Measurements from ENCODE around the gene SLC2A13.

The SLC2A13 gene

GRCh38 chr12:40103043-40103442 is 2.8 kb downstream of the SLC2A13 start:
- Histone ChIP-seq H3K27ac (ENCODE audit: extremely low read depth, low read depth, low read length) (no peak overlapping the region), H3K4me3 (ENCODE audit: low read depth, low read length) (no peak overlapping the region), H3K9me3 (ENCODE audit: control insufficient read depth, insufficient read depth, low read depth, low read length) (no peaks in the 10 kb centered on the region), H3K4me1 (ENCODE audit: control insufficient read depth, insufficient read depth, low read length) (peaks cover 13% of the 10 kb centered on the region; the same call in 1 of the 2 replicates), H3K36me3 (ENCODE audit: control insufficient read depth in 2 of 2, insufficient read depth in 1 of 2, low read length in 2 of 2) (peaks cover 0 to 2% of the 10 kb centered on the region in 2 experiments; a peak in 1 of 3 replicates)
- TF ChIP-seq SCRT1 (tag by site-specific recombination; IDR thresholded peaks at IDR 0.05; ENCODE audit: borderline replicate concordance) (no peak), ZBTB17 (tag by site-specific recombination; IDR thresholded peaks at IDR 0.05) (peak; percentile 51; the same call in 1 of the 2 replicates), ZNF664 (tag by site-specific recombination; IDR thresholded peaks at IDR 0.05) (no peak)
- POLR2A ChIA-PET: no interaction called here
- CTCF ChIA-PET: interaction anchor here (1.9 kb wide), 1 partner anchor 92 kb away, joined by 15 read pairs; no protein-coding TSS in a partner anchor

- no peak overlapping the region for H3K27ac ChIP-seq (ENCODE audit: extremely low read depth, low read depth, low read length)
- H3K4me1 ChIP-seq (ENCODE audit: control insufficient read depth, insufficient read depth, low read length): peaks cover 10% of the 10 kb centered on the region; the same call in 1 of the 2 replicates
- no peaks in the 10 kb centered on the region for H3K9me3 ChIP-seq (ENCODE audit: control insufficient read depth, insufficient read depth, low read depth, low read length)
- peaks cover 0 to 2% of the 10 kb centered on the region in 2 experiments; a peak in 1 of 3 replicates for H3K36me3 ChIP-seq (ENCODE audit: control insufficient read depth in 2 of 2, insufficient read depth in 1 of 2, low read length in 2 of 2)
- ChIA-PET POLR2A (no interaction called here), CTCF (no interaction called here)
- H3K4me3 ChIP-seq (ENCODE audit: low read depth, low read length): no peak overlapping the region
- TF ChIP-seq KLF17 (tag by site-specific recombination; IDR thresholded peaks at IDR 0.05) (no peak), ZNF843 (tag by site-specific recombination; IDR thresholded peaks at IDR 0.05) (no peak), WT1 (tag by site-specific recombination; IDR thresholded peaks at IDR 0.05) (no peak), REST (tag by site-specific recombination; IDR thresholded peaks at IDR 0.05) (no peak), ZNF521 (tag by site-specific recombination; IDR thresholded peaks at IDR 0.05) (no peak), ZNF311 (tag by site-specific recombination; IDR thresholded peaks at IDR 0.05; ENCODE audit: borderline replicate concordance) (no peak), ZNF280D (tag by site-specific recombination; IDR thresholded peaks at IDR 0.05) (no peak), ZNF792 (tag by site-specific recombination; IDR thresholded peaks at IDR 0.05) (no peak), ZNF580 (tag by site-specific recombination; IDR thresholded peaks at IDR 0.05) (0 out of 2 replicates have a peak, but pooled peaks have one; percentile 46), INSM2 (tag by site-specific recombination; IDR thresholded peaks at IDR 0.05) (no peak), ZNF664 (tag by site-specific recombination; IDR thresholded peaks at IDR 0.05) (peak; percentile 95), KLF10 (tag by site-specific recombination; IDR thresholded peaks at IDR 0.05) (no peak)
Measured at GRCh38 chr12:40101747-40102146, 4.1 kb downstream of the SLC2A13 start.

All from HEK293 (cell line).